NCI-H1105 (cell line): ENCODE results near the gene TAS2R60.
"Not testable (repeated sequence)": the region's sequence is repeated elsewhere in the genome, so short reads cannot be mapped to it uniquely, and the experiment has no call there.

Experiments used
- DNase-seq: peaks from one replicate; lab custom pipeline; 2025; lab: John Stamatoyannopoulos, UW

TAS2R60 gene

DNA sequence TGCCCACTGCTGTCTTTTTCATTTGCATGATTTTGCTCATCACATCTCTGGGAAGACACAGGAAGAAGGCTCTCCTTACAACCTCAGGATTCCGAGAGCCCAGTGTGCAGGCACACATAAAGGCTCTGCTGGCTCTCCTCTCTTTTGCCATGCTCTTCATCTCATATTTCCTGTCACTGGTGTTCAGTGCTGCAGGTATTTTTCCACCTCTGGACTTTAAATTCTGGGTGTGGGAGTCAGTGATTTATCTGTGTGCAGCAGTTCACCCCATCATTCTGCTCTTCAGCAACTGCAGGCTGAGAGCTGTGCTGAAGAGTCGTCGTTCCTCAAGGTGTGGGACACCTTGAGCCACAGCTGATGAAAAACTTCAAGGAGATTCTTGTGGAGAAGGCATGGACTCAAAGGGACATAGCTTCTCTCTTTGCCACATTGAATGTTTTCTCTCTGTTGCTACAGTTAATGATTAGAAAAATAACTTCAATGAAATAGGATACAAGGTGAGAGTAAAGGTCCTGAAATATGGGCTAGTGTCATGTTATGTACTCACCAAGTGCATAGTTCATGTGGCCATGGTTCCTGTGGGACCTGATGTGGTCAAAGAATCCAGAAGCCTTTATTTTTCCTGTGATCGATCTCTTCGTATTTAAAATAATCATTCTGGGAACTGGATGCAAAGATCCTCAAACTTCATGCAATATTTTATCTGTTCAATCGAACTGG lies 970 bp downstream of the TAS2R60 start:
- no peak for DNase-seq

DNA sequence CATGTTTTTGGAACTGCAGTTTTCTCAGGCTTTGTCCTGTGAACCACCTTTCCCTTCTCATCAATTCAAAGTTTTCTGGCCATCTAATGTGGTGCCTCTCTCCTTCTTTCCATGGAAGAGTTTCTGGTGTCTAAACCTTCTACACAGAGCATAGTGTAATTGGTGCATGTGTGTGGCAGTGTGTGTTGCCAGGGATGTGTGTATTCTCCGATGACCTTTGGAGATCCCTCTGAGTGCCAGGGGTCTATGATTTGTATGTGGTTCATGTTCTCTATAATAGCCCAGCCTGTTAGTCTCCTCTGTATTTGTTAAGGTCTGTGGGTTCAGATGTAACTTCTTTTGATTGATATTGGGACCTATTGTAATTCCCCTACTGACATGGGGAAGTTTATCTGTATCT lies 1.5 kb downstream of the TAS2R60 start:
- DNase-seq: no peak

DNA sequence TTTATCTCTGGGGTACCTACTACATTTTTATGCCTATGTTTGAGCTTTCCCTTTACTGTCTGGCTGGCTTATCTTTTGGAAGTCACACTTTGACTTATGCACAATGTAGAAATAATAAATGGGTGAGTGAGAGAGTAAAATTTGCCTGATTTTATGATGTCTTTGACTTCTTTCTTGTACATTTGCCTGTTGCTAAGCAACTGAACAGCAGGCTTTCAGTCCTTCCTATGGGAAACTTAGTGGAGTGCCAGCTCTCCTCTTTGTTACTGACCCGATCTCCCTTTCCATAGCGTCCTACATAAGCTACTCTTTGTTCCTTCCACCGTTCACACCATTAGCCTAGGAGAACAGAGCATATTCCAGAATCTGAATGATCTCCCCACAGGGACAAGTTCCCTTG lies 4.2 kb downstream of the TAS2R60 start:
- no peak for DNase-seq

DNA sequence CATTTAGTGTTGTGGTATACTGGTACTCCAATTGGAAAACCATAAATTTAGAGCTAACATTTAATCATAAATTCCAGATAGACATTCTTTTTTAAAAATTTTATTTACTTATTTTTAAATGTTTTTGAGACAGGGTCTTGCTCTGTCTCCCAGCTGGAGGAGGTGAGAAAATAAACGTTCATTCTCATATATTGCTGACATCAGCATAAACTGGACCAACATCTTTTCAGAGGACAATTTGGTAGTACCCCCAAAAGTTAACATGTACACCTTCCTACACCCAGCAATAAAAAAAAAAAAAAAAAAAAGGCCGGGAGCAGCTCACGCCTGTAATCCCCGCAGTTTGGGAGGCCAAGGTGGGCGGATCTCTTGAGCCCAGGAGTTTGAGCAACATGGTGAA lies 5.2 kb downstream of the TAS2R60 start:
- DNase-seq: no peak

DNA sequence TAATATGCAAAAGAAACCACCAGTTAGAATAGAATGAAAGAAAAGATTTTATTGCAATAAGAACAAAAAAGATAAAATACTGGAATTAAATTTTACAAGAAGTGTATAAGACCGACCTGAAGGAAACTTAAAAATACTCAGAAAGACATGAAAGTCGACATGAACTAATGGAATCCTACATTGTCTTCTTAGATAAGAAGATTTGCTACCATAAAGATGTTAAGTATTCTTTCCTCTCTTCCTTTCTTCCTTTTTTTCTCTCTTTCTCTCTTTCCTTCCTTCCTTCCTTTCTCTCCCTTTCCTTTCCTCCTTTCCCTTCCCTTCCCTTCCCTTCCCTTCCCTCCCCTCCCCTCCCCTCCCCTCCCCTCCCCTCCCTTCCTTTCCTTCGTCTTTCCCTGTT lies 6.5 kb downstream of the TAS2R60 start:
- no peak for DNase-seq

DNA sequence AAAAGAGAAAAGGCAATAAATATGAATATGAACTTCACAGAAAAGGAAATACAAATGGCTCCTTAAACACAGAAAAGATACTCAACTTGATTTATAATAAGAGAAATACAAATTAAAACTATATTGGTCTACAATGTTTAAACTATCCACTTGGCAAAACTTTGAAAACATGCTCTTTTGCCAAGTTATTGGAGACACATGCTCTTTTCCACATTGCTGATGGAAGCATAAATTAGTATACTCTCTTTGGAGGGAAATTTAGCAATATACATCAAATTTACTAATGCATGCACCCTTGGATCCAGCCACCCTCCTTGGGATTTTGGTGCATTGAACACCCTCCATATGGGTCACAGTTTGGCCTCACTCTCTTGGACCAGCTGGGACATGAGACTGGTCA lies 7.9 kb downstream of the TAS2R60 start:
- DNase-seq: no peak

DNA sequence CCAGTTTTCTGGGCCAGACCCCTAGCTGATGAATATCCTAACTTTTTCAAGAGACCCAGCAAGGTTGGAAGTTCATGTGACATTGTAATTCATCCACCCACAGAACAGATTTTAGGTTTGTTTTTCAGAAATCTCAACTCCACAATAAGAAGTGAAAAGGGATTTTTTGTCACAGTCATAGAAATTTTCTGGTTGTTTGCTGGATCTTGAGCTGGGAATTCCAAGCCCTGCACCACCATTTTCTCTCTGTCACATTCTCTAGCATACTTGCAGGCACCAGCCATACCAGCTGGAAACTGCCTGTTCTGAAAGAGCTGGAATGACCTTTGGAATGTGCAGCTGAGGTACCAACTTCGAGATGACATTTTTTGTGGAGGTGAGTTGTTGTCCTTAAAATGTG lies 8.5 kb downstream of the TAS2R60 start:
- DNase-seq: no peak

DNA sequence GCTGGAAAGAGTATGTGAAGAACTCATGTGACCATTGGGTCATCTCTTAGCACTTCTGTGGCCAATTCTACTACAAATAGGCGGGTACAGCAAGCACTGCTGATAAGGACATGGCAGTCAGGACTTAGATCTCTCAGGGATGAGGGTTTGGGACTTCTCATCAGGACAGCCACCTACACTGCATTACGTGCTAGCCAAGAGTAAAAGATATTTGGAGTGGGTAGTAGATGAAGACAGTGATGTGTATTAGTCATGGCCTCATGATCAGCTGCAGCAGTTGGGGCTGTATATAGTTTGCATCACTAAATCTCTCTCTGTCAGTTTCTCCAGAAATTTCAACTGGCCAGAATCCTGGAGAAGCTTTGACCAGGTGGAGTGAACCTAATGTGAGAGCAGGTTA lies 9.2 kb downstream of the TAS2R60 start:
- DNase-seq: no peak

DNA sequence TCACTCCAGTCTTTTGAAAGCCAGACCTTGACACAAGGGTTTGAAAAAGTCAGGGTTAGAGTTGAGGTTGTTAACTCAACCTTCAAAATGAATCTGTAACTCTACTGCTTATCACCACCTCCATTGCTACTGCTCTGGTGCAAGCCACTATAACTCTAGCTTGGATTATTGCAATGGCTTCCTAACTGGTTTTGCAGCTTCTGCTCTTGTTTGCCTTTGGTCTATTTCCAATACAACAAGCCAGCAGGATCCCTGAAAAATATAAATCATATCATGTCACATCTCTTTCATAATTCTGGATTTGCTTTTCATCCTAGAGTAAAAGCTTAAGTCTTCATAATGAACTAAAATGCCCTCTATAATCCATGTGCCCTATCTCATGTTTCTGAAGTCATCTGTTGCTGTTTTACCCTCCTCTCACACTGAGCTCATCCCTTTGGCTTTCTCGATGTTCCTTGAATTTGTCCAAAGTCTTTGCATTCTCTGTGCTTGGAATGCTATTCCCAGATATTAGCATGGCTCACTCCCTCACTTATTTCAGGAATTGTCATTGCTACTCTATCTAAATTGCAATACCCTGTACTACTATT lies 10.9 kb downstream of the TAS2R60 start:
- DNase-seq: no peak

DNA sequence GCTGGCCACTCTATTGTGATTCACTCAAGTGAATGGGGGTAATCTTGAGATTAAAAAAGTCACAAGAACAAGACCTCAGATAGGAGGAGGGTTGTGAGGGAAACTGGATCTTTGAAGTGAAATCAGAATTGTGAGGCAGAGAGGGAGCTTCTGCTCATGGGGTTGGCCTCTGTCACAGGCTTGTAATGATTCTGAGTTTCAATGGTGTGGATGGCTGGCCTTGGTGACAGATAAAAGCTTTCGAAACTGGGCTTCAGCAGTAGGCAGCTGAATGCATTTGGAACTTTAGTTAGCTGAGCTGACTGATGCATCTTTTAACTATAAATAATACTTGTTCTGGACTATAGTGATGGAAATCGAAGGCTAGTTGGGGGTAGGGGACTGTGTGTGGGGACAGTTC lies 12.2 kb downstream of the TAS2R60 start:
- no peak for DNase-seq

DNA sequence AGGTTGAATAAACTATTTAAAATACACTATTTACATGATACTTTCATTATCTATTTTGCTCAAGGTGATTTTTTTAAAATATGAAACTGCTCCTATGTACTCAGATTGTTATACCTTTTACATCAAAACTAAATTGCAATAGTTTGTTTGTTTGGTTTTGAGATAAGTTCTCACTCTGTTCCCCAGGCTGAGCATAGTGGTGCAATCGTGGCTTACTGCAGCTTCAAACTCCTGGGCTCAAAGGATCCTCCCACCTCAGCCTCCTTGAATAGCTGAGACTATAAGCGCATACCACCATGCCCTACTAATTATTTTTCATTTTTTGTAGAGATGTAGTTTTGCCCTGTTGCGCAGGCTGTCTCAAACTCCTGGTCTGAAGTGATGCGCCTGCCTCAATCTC lies 12.7 kb downstream of the TAS2R60 start:
- DNase-seq: no peak

DNA sequence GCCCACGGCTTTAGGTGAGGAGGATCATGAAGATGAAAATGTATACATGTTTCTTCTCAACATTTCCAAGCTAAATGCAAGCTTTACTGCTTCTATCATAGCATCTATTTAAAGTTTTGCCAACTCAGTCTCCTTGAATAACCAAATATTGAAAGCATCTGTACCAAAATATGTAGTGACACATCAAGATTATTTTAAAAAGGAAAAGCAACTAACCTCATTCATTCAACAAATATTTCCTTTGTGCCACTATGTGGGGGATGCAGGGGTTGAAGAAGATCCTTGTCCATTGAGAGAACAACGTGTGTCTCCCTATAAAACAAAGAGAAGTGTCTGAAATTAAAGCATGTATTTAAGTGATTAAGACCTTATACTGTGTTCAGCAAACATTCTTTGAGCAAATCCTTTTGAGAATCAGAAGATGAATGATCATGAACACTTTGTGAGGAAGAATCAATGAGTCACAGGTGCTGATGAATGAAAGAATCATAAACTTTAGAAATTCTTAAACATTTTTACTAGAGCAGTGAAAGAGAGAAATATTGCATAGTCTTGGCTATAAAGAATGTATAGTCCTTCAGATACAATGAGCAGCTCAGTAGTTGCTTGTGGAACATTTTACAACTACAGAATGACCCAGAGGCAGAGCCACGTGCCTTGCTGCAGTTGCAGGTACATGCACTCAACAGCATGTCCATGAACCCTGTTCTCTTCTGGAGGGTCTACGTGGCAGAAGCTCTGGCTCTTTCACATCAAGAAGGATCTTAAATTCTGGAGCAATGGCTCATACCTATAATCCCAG lies 13.9 kb downstream of the TAS2R60 start:
- DNase-seq: no peak

DNA sequence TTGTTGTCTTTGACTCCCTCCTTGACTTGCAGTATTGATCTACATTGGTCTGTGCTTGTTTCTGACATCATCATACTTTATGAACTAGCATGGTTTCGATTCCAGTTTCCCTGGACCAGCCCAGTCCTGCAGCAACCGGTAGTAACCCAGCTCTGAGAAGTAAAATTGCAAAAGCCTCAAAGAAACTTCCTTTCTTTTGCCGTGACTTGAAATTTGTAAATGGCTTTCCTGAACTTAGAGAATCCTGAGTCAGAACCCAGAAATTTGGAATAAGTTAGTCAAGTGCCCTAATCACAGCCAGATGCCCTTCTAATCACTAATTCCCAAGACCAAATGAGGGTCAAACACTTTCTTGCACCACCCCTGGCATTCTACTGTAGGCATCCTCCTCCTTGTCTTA lies 15.0 kb downstream of the TAS2R60 start:
- no peak for DNase-seq

DNA sequence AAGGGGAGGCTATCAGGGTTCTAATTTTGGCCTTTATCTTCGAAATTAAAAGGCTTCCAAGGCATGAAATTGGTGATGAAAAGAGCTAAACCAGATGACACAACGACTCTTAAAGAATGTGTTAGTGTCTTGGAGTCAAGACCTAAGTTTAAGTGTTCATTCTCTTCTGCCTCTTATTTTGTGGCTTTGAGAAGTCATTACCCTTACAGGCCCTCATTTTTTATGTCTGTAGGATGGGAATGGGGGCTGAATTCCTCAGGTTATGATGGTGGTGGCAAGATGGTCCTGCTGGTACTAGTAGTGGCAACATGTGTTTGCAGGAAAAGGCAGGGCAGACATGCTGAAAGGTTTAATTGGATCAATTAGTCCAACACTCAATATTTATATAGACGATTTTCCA lies 15.4 kb downstream of the TAS2R60 start:
- DNase-seq: no peak

DNA sequence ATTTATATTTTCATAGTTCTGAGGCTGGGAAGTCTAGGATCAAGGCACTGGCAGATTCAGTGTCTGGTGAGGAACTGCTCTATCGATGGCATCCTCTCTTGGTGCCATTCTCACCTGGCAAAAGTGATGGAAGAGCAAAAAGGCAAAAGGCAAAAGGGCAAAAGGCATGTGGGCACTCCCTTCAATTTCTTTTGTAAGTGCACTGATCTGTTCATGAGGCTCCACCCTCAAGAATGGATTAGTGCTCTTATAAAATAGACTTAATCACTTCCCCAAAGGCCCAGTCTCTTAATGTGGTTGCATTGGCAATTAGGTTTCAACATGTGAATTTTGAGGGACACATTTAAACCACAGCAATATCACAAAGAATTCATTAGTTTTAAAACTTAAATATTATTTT lies 16.1 kb downstream of the TAS2R60 start:
- DNase-seq: no peak

DNA sequence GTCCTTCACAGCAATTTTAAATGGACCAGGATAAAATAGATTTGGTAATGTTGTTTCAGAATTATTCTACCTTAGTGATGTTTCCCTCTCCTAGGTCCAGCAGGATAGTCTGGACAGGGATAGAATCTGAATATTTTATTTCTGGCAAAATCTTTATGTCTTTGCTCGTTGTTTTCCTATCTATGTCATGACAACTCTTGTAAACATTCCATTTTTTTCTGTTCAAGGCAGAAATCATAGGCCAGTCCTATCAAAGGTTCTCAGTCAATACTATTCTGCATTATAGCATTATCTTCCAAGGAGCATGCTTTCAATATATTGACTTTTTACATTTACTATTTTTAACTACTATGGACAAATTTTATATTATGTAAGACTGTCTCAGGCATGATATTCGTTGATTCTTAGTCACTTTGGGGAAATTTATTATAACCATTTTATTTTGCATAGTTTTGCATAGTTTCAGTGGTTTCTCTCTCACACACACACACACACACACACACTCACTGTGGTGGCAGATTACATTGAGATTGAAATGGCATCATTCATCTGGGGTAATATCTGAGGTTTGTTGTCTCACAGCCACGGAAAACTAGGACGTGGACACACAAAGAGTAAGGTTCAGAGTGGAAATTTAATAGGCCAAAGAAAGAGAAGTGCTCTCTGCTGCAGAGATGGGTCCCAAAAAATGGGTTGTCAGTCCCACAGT lies 17.2 kb downstream of the TAS2R60 start:
- no peak for DNase-seq

DNA sequence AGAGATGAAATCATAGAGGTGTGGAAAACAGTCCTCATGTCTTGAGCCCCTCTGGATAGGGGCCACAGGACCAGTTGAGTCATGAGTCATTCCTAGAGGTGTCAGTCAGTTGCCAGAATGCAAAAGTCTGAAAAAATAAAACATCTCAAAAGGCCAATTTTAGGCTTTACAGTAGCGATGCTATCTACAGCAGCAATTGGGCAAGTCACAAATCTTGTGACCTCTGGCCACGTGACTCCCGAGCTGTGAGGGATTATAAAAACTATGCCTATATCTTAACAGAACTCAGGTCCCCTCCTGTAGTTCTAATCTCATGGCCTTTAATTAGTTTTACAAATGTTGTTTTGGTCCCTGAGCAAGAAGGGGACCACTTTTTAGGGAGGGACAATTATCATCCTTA lies 18.8 kb downstream of the TAS2R60 start:
- no peak for DNase-seq

DNA sequence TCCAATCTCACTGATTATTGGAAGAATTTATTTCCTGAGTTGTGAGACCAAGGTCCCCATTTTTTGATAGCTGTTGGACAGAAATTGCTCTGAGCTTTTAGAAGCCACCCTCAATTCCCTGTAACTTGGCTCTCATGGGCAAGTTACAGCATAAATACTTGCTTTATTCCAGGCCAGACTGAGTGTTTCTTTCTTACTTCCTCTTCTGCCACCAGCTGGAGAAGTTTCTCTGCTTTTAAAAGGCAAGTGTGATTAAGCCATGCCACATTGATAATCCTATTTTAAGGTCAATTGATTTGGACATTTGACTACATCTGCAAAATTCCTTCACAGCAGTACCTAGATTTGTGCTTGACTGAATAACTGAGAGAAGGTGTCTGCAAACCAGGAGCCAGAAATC lies 20.3 kb downstream of the TAS2R60 start:
- no peak for DNase-seq

DNA sequence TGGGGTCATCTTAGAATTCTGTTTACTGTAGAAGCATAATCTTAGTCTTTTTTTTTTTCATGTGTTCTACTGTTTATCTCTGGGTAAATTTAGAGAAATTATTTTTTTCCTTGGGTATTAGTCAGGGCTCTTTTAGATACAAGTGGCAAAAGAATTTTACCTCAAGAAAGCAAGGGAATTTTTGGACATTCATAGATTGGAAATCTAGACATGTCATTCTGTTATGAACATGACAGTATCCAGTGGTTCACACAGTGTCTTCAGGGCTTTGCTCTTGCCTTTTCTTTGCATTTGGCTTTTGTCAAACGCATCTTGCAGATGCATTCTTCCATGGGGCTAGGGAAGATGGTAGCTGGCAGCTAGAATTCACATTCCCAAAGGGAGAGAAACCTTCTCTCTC lies 20.7 kb downstream of the TAS2R60 start:
- no peak for DNase-seq

DNA sequence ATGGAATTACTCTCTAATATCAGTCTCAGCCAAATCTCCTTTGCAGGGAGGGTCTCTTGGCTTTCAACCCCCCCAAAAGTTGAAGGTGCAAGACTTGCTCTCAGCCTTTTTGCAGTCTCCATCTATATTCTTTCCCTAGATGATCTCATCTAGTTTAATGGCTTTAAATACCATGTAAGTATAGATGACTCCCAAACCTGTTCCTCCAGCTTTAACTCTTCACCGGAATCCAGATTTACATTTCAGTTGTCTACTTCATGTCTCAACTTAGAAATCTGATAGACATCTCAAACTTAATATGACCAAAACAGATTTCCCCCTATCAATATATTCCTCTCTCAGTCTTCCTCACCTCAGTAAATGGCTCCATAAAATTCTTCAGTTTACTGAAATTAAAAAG lies 24.5 kb downstream of the TAS2R60 start:
- DNase-seq: no peak

DNA sequence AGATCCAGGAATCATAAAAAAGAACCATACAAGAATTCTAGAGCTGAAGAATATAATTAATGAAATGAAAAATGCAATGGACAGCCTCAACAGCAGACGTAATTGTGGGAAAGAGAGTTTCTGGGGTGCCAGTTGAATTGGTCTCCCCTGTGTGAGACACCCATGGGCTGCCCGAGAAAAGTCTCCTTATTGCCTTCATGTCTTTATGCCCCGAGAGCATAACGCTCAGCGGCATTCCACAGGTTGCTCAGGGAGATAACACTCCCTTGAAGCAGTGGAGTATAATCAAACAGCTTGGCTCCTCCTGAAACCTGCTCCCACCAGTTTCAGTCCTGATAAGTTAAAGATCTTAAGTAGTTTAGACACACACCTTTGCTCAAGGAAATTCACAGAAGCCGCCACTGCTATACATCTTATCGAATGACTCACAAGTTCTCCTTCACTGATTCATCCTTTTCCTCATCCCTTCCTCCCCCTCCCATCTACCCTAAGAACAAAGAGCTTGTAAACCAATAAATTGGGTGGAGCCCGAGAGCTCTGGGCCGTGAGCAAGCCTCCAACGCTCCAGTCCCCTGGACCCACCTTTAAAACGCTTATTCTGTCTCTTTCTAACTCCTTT lies 28.9 kb downstream of the TAS2R60 start:
- not testable (repeated sequence) for DNase-seq

DNA sequence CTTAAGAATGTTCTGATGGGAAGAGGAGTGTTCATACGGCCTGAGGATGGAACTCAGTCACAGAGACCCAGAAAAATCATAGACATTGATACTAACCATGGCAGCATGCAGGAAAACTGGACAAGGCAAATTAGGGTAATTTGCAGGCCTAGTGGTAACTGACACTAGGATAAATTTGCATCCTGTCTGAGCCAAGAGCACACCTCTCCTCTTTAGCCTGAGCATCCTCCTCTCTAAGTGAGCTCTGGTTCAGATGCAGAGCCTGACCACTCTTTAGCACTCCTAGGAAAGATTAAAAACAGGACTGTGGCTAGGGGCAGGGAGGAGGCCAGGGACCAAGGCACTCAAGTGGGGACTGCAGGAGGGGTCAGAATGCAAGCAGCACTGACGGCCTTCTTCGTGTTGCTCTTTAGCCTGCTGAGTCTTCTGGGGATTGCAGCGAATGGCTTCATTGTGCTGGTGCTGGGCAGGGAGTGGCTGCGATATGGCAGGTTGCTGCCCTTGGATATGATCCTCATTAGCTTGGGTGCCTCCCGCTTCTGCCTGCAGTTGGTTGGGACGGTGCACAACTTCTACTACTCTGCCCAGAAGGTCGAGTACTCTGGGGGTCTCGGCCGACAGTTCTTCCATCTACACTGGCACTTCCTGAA lies 34.4 kb downstream of the TAS2R60 start, which contains the start of gene TAS2R41:
TSS of gene TAS2R41 (plus strand) at position 373 of the 650 bp plus-strand sequence. CDS start at position 373, 0 bp downstream.
- no peak for DNase-seq
